Gastroesophageal sphincter (tissue), 3 donors: ENCODE measurements around the gene VRK2.

ENCODE experiments used
- EP300 ChIP-seq: sonication (generic); formaldehyde crosslinking; IDR thresholded peaks from one replicate; pipeline ENCODE4 v1.6.1; 2017; ENCODE audit warnings: antibody characterized with exemption, mild to moderate bottlenecking
- POLR2A ChIP-seq, 2 donors: fragments of 450-650 bp; IDR thresholded peaks; one replicate each; pipeline ENCODE4 v1.6.1; 2017; ENCODE audit warnings: antibody characterized with exemption in 2 of 2, mild to moderate bottlenecking in 2 of 2, moderate library complexity in 1 of 2
- POLR2AphosphoS5 ChIP-seq: sonication (generic); formaldehyde crosslinking; IDR thresholded peaks from one replicate; pipeline ENCODE4 v1.6.1; 2017; ENCODE audit warnings: antibody characterized with exemption
- TF ChIP-seq, protein P1 (sequence below), 4 experiments: fragments of 200-600 bp in 2 of 4; fragments of 450-650 bp in 2 of 4; sonication (generic) in 1 of 4; IDR thresholded peaks; one replicate each; pipeline ENCODE4 v1.5.1; 2017 to 2019; ENCODE audit warnings: antibody characterized with exemption in 4 of 4, mild to moderate bottlenecking in 2 of 4, moderate library complexity in 2 of 4

- TF ChIP-seq, protein P1, sequence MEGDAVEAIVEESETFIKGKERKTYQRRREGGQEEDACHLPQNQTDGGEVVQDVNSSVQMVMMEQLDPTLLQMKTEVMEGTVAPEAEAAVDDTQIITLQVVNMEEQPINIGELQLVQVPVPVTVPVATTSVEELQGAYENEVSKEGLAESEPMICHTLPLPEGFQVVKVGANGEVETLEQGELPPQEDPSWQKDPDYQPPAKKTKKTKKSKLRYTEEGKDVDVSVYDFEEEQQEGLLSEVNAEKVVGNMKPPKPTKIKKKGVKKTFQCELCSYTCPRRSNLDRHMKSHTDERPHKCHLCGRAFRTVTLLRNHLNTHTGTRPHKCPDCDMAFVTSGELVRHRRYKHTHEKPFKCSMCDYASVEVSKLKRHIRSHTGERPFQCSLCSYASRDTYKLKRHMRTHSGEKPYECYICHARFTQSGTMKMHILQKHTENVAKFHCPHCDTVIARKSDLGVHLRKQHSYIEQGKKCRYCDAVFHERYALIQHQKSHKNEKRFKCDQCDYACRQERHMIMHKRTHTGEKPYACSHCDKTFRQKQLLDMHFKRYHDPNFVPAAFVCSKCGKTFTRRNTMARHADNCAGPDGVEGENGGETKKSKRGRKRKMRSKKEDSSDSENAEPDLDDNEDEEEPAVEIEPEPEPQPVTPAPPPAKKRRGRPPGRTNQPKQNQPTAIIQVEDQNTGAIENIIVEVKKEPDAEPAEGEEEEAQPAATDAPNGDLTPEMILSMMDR (IDR thresholded peaks at IDR 0.05), result no peak
- TF ChIP-seq POLR2A (IDR thresholded peaks at IDR 0.05) (no peak), POLR2AphosphoS5 (no peak), EP300 (no peak)
These were observed 19.6 kb upstream of the VRK2 start for GRCh38 chr2:58027029-58027428.
